ENCODE results near the gene CEP131.

The CEP131 gene

GRCh38 chr17:81189670-81190530, 32.9 kb downstream of the CEP131 start (continued):
- TF ChIP-seq, protein P1, sequence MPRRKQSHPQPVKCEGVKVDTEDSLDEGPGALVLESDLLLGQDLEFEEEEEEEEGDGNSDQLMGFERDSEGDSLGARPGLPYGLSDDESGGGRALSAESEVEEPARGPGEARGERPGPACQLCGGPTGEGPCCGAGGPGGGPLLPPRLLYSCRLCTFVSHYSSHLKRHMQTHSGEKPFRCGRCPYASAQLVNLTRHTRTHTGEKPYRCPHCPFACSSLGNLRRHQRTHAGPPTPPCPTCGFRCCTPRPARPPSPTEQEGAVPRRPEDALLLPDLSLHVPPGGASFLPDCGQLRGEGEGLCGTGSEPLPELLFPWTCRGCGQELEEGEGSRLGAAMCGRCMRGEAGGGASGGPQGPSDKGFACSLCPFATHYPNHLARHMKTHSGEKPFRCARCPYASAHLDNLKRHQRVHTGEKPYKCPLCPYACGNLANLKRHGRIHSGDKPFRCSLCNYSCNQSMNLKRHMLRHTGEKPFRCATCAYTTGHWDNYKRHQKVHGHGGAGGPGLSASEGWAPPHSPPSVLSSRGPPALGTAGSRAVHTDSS (tag by site-specific recombination; IDR thresholded peaks at IDR 0.05) = no peak
- TF ChIP-seq, protein P2, sequence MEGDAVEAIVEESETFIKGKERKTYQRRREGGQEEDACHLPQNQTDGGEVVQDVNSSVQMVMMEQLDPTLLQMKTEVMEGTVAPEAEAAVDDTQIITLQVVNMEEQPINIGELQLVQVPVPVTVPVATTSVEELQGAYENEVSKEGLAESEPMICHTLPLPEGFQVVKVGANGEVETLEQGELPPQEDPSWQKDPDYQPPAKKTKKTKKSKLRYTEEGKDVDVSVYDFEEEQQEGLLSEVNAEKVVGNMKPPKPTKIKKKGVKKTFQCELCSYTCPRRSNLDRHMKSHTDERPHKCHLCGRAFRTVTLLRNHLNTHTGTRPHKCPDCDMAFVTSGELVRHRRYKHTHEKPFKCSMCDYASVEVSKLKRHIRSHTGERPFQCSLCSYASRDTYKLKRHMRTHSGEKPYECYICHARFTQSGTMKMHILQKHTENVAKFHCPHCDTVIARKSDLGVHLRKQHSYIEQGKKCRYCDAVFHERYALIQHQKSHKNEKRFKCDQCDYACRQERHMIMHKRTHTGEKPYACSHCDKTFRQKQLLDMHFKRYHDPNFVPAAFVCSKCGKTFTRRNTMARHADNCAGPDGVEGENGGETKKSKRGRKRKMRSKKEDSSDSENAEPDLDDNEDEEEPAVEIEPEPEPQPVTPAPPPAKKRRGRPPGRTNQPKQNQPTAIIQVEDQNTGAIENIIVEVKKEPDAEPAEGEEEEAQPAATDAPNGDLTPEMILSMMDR (tag by site-specific recombination; IDR thresholded peaks at IDR 0.05) = peak; percentile 71
- TF ChIP-seq ZFHX2 (tag by site-specific recombination; conservative IDR thresholded peaks at IDR 0.05) (peak; percentile 39; the same call in 1 of the 2 replicates), ZNF324 (tag by site-specific recombination; IDR thresholded peaks at IDR 0.05) (no peak), ZNF629 (tag by site-specific recombination; IDR thresholded peaks at IDR 0.05) (no peak)
- TF ChIP-seq, protein P3, sequence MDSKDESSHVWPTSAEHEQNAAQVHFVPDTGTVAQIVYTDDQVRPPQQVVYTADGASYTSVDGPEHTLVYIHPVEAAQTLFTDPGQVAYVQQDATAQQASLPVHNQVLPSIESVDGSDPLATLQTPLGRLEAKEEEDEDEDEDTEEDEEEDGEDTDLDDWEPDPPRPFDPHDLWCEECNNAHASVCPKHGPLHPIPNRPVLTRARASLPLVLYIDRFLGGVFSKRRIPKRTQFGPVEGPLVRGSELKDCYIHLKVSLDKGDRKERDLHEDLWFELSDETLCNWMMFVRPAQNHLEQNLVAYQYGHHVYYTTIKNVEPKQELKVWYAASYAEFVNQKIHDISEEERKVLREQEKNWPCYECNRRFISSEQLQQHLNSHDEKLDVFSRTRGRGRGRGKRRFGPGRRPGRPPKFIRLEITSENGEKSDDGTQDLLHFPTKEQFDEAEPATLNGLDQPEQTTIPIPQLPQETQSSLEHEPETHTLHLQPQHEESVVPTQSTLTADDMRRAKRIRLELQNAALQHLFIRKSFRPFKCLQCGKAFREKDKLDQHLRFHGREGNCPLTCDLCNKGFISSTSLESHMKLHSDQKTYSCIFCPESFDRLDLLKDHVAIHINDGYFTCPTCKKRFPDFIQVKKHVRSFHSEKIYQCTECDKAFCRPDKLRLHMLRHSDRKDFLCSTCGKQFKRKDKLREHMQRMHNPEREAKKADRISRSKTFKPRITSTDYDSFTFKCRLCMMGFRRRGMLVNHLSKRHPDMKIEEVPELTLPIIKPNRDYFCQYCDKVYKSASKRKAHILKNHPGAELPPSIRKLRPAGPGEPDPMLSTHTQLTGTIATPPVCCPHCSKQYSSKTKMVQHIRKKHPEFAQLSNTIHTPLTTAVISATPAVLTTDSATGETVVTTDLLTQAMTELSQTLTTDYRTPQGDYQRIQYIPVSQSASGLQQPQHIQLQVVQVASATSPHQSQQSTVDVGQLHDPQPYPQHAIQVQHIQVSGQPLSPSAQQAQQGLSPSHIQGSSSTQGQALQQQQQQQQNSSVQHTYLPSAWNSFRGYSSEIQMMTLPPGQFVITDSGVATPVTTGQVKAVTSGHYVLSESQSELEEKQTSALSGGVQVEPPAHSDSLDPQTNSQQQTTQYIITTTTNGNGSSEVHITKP (tag by site-specific recombination; IDR thresholded peaks at IDR 0.05) = no peak

- Histone ChIP-seq H3K9me3 (ENCODE audit: control insufficient read depth, insufficient read depth, low read depth, low read length) (no peaks in the 10 kb centered on the region), H3K36me3 (ENCODE audit: control insufficient read depth in 2 of 2, insufficient read depth in 1 of 2, low read length in 2 of 2) (peaks cover 0 to 50% of the 10 kb centered on the region in 2 experiments; a peak in 1 of 3 replicates), H3K27ac (ENCODE audit: extremely low read depth, low read depth, low read length) (no peak overlapping the region), H3K4me3 (ENCODE audit: low read depth, low read length) (no peak overlapping the region), H3K4me1 (ENCODE audit: control insufficient read depth, insufficient read depth, low read length) (no peaks in the 10 kb centered on the region)
- ChIA-PET CTCF (interaction anchor here (1.8 kb wide), 1 partner anchor 46 kb away, joined by 7 read pairs; no protein-coding TSS in a partner anchor), POLR2A (no interaction called here)
- no peak for TF ChIP-seq ZNF600 (tag by site-specific recombination; IDR thresholded peaks at IDR 0.05)
- 0 out of 2 replicates have a peak, but pooled peaks have one; percentile 21 for TF ChIP-seq GLIS2 (tag by site-specific recombination; IDR thresholded peaks at IDR 0.05)
- no peak for TF ChIP-seq ZNF639 (tag by site-specific recombination; IDR thresholded peaks at IDR 0.05)
Measured at GRCh38 chr17:81189016-81189415, 33.7 kb downstream of the CEP131 start.

GRCh38 chr17:81188491-81188840, 34.3 kb downstream of the CEP131 start:
- ChIA-PET CTCF (interaction anchor here (1.8 kb wide), 1 partner anchor 46 kb away, joined by 7 read pairs; no protein-coding TSS in a partner anchor), POLR2A (no interaction called here)
- TF ChIP-seq ZFHX2 (tag by site-specific recombination; conservative IDR thresholded peaks at IDR 0.05) (no peak), BCL11A (tag by site-specific recombination; IDR thresholded peaks at IDR 0.05; ENCODE audit: low read depth) (no peak), MZF1 (tag by site-specific recombination; IDR thresholded peaks at IDR 0.05; ENCODE audit: borderline replicate concordance) (no peak), ZNF391 (tag by site-specific recombination; IDR thresholded peaks at IDR 0.05; ENCODE audit: borderline replicate concordance, low read depth) (no peak), ZSCAN23 (tag by site-specific recombination; IDR thresholded peaks at IDR 0.05) (no peak), PRDM1 (tag by site-specific recombination; IDR thresholded peaks at IDR 0.05) (no peak), KLF10 (tag by site-specific recombination; IDR thresholded peaks at IDR 0.05) (no peak), KLF16 (tag by site-specific recombination; IDR thresholded peaks at IDR 0.05) (no peak), ZNF488 (tag by site-specific recombination; IDR thresholded peaks at IDR 0.05) (no peak), ZNF157 (tag by site-specific recombination; IDR thresholded peaks at IDR 0.05) (no peak)
- TF ChIP-seq, protein P4, sequence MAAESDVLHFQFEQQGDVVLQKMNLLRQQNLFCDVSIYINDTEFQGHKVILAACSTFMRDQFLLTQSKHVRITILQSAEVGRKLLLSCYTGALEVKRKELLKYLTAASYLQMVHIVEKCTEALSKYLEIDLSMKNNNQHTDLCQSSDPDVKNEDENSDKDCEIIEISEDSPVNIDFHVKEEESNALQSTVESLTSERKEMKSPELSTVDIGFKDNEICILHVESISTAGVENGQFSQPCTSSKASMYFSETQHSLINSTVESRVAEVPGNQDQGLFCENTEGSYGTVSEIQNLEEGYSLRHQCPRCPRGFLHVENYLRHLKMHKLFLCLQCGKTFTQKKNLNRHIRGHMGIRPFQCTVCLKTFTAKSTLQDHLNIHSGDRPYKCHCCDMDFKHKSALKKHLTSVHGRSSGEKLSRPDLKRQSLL (tag by site-specific recombination; IDR thresholded peaks at IDR 0.05) = no peak
- Histone ChIP-seq H3K9me3 (ENCODE audit: control insufficient read depth, insufficient read depth, low read depth, low read length) (no peaks in the 10 kb centered on the region), H3K27ac (ENCODE audit: extremely low read depth, low read depth, low read length) (no peak overlapping the region), H3K4me3 (ENCODE audit: low read depth, low read length) (no peak overlapping the region), H3K4me1 (ENCODE audit: control insufficient read depth, insufficient read depth, low read length) (no peaks in the 10 kb centered on the region), H3K36me3 (ENCODE audit: control insufficient read depth in 2 of 2, insufficient read depth in 1 of 2, low read length in 2 of 2) (peaks cover 0 to 45% of the 10 kb centered on the region in 2 experiments; a peak in 1 of 3 replicates)
